Measurements from ENCODE around the gene FSIP1. TPM values are rescaled to one million over a fixed set of nuclear protein-coding genes. Genes with fewer than 3 reads are reported as not detected.

The FSIP1 gene
- total and polyA plus RNA-seq, 8 donors = 0.38 to 2.7 (median 0.83) TPM

GRCh38 chr15:39807791-39808190 is 25.1 kb upstream of the FSIP1 start:
- no peaks in the 10 kb centered on the region for H3K4me1 ChIP-seq
- no peak for DNase-seq
- TF ChIP-seq CTCF (IDR thresholded peaks at IDR 0.05) = no peak
- no peaks in the 10 kb centered on the region for H3K9me3 ChIP-seq
- H3K27ac ChIP-seq = no peak overlapping the region
- no peak overlapping the region for H3K4me3 ChIP-seq
- ATAC-seq = no peak
- H3K27me3 ChIP-seq = no peaks in the 10 kb centered on the region
- no peaks in the 10 kb centered on the region for H3K36me3 ChIP-seq
- intact Hi-C loops (cut with DNase I) = loop anchor here in 1 of 2 donors (10.0 kb wide), 1 partner anchor 67 kb away; no protein-coding TSS in a partner anchor

GRCh38 chr15:39804026-39804425 is 21.4 kb upstream of the FSIP1 start:
- ATAC-seq = peak; percentile 17

GRCh38 chr15:39803016-39803415 is 20.4 kb upstream of the FSIP1 start:
- no peak overlapping the region for H3K4me3 ChIP-seq
- no peaks in the 10 kb centered on the region for H3K27me3 ChIP-seq
- intact Hi-C loops (cut with DNase I) = loop anchor here in 1 of 2 donors (10.0 kb wide), 1 partner anchor 72 kb away; no protein-coding TSS in a partner anchor
- no peak for ATAC-seq
- H3K9me3 ChIP-seq = no peaks in the 10 kb centered on the region
- no peaks in the 10 kb centered on the region for H3K36me3 ChIP-seq
- no peak overlapping the region for H3K27ac ChIP-seq
- no peak for DNase-seq
- peaks cover 0 to 4% of the 10 kb centered on the region in 2 donors for H3K4me1 ChIP-seq
- TF ChIP-seq CTCF (IDR thresholded peaks at IDR 0.05) = no peak

More at GRCh38 chr15:39804026-39804425, 21.4 kb upstream of the FSIP1 start:
- Histone ChIP-seq H3K36me3 (no peaks in the 10 kb centered on the region), H3K9me3 (no peaks in the 10 kb centered on the region), H3K4me1 (peaks cover 0 to 4% of the 10 kb centered on the region in 2 donors), H3K27me3 (no peaks in the 10 kb centered on the region), H3K27ac (no peak overlapping the region), H3K4me3 (no peak overlapping the region)
- intact Hi-C loops (cut with DNase I) = loop anchor here in 1 of 2 donors (10.0 kb wide), 1 partner anchor 71 kb away; no protein-coding TSS in a partner anchor
- DNase-seq = no peak
- no peak for TF ChIP-seq CTCF (IDR thresholded peaks at IDR 0.05)

- Histone ChIP-seq H3K4me3 (no peak overlapping the region), H3K4me1 (peaks cover 0 to 4% of the 10 kb centered on the region in 2 donors), H3K27ac (no peak overlapping the region), H3K27me3 (no peaks in the 10 kb centered on the region), H3K36me3 (no peaks in the 10 kb centered on the region), H3K9me3 (no peaks in the 10 kb centered on the region)
- intact Hi-C loops (cut with DNase I) = loop anchor here in 1 of 2 donors (10.0 kb wide), 1 partner anchor 73 kb away; no protein-coding TSS in a partner anchor
- DNase-seq = no peak
- peak; percentile 78 for ATAC-seq
- peak in 1 of 2 donors; percentile 13 for TF ChIP-seq CTCF (IDR thresholded peaks at IDR 0.05)
Measured at GRCh38 chr15:39801641-39802309, 19.1 kb upstream of the FSIP1 start.

- no peak overlapping the region for H3K4me3 ChIP-seq
- H3K27me3 ChIP-seq = peaks cover 0 to 5% of the 10 kb centered on the region in 2 donors
- TF ChIP-seq CTCF (IDR thresholded peaks at IDR 0.05) = no peak
- intact Hi-C loops (cut with DNase I) = loop anchor here (5.0 to 10.0 kb wide), 2 partner anchors 73 to 75 kb away; no protein-coding TSS in a partner anchor
- no peaks in the 10 kb centered on the region for H3K9me3 ChIP-seq
- H3K36me3 ChIP-seq = no peaks in the 10 kb centered on the region
- ATAC-seq (peak; percentile 64), DNase-seq (no peak)
- H3K27ac ChIP-seq = peak overlapping the region in 1 of 2 donors; percentile 2
- peaks cover 0 to 4% of the 10 kb centered on the region in 2 donors for H3K4me1 ChIP-seq
Measured at GRCh38 chr15:39799552-39800011, 16.9 kb upstream of the FSIP1 start.

All from left lung (tissue), 10 donors.